DND-41 (cell line): ENCODE data around the gene SUPT3H.

Source experiments
- ATAC-seq: fragments of 200-7000 bp; cut with Tn5 transposase; 3 replicates; pipeline ENCODE4 v1.9.1; 2021; ENCODE audit warnings: low read depth; ENCODE audit not compliant: insufficient read depth
- DNase-seq: peaks from one replicate; pipeline ENCODE4 v3.0.0-alpha.2; 2020
- H2AFZ ChIP-seq: 2 replicates; pipeline ENCODE4 v1.6.0; 2012; ENCODE audit warnings: low read depth, low read length
- H3K27ac ChIP-seq: 2 replicates; pipeline ENCODE4 v1.5.1; 2012; ENCODE audit warnings: low read length, inconsistent platforms
- H3K27me3 ChIP-seq: fragments of 200-600 bp; sonication (generic); 2 replicates; pipeline ENCODE4 v1.6.0; 2012; ENCODE audit warnings: low read length, mild to moderate bottlenecking, inconsistent platforms; ENCODE audit not compliant: insufficient read depth, poor library complexity
- H3K36me3 ChIP-seq: 2 replicates; pipeline ENCODE4 v1.5.1; 2012; ENCODE audit warnings: low read length, inconsistent platforms; ENCODE audit not compliant: insufficient read depth
- H3K4me1 ChIP-seq: 2 replicates; pipeline ENCODE4 v1.5.1; 2012; ENCODE audit warnings: mild to moderate bottlenecking, low read length; ENCODE audit not compliant: insufficient read depth
- H3K4me2 ChIP-seq: 2 replicates; pipeline ENCODE4 v1.6.0; 2012; ENCODE audit warnings: mild to moderate bottlenecking, moderate library complexity, low read length, inconsistent platforms; ENCODE audit not compliant: insufficient read depth
- H3K4me3 ChIP-seq, 2 experiments: fragments of 200-600 bp in 1 of 2; shearing (Covaris generic) in 1 of 2; 2 replicates each; pipeline ENCODE4 v1.5.1; 2012 to 2016; ENCODE audit warnings: inconsistent platforms in 2 of 2, low read length in 2 of 2, mild to moderate bottlenecking in 2 of 2, low read depth in 1 of 2, moderate library complexity in 1 of 2
- H3K79me2 ChIP-seq: 2 replicates; pipeline ENCODE4 v1.6.0; 2012; ENCODE audit warnings: low read length, inconsistent platforms; ENCODE audit not compliant: insufficient read depth
- H3K9ac ChIP-seq: 2 replicates; pipeline ENCODE4 v1.6.0; 2012; ENCODE audit warnings: low read depth, mild to moderate bottlenecking, inconsistent platforms, low read length, moderate library complexity
- H3K9me3 ChIP-seq: 2 replicates; pipeline ENCODE4 v1.5.1; 2012; ENCODE audit warnings: low read length, moderate library complexity, mild to moderate bottlenecking, inconsistent platforms; ENCODE audit not compliant: insufficient read depth, severe bottlenecking
- H4K20me1 ChIP-seq: 2 replicates; pipeline ENCODE4 v1.6.0; 2012; ENCODE audit warnings: low read length; ENCODE audit not compliant: insufficient read depth
- CTCF ChIP-seq: IDR thresholded peaks from 2 replicates; pipeline ENCODE4 v1.5.1; 2012; ENCODE audit warnings: borderline replicate concordance, low read length, moderate library complexity, mild to moderate bottlenecking; ENCODE audit not compliant: poor library complexity, severe bottlenecking; ENCODE audit errors: extremely low read depth
- EZH2 ChIP-seq: IDR thresholded peaks from 3 replicates; pipeline ENCODE4 v1.6.1; 2012; ENCODE audit warnings: borderline replicate concordance, low read depth, mild to moderate bottlenecking, moderate library complexity, low read length, inconsistent platforms; ENCODE audit not compliant: severe bottlenecking

SUPT3H gene

DNA sequence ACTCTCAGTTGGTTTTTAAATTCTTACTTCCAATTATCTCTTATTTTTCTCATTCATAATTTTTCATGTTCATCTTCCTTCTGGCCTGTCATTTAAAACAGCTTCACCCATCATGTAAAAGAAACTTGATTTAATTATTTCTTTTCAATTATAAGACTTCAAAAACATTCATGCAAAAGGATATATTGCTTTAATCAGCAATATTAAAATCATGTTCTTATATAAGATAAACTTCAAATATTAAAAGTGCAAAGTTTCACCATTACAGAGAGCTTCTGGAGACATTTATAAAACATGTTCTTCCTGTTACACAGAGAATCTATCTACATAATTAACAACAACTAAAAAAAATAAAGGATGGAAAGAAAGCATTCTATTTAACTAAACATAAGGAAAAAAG lies 446.3 kb downstream of the SUPT3H start:
- H3K9ac ChIP-seq, result peak overlapping the region; percentile 50
- no peak for TF ChIP-seq CTCF
- TF ChIP-seq EZH2, result no peak
- H2AFZ ChIP-seq, result no peak overlapping the region
- H3K4me1 ChIP-seq, result peaks cover 50% of the 10 kb centered on the region
- peak overlapping the region; percentile 75; the same call in 1 of the 2 replicates for H3K4me2 ChIP-seq
- H3K27me3 ChIP-seq, result no peaks in the 10 kb centered on the region
- no peaks in the 10 kb centered on the region for H3K36me3 ChIP-seq
- H3K27ac ChIP-seq, result peak overlapping the region; percentile 74; the same call in 1 of the 2 replicates
- ATAC-seq (no peak), DNase-seq (no peak)
- no peak overlapping the region; a peak in 1 of 4 replicates for H3K4me3 ChIP-seq
- no peaks in the 10 kb centered on the region for H3K9me3 ChIP-seq
- no peaks in the 10 kb centered on the region for H3K79me2 ChIP-seq
- H4K20me1 ChIP-seq, result no peaks in the 10 kb centered on the region

DNA sequence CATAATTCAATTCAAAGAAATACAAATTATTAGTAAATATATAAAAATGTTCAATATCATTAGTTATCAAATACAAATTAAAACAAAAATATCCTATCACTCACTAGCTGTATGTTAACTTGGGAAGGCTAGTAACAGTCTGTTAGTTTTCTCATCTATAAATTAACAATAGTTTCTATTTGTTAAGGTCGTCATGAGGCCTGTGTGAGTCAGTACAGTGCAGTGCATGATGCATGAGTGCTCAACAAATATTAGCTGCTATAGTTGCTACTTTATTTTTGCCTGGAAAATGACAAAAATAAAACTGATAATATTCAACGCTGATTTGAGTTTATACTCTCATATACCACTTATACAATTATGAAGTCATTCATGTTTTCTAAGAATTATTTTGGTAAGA lies 451.2 kb downstream of the SUPT3H start:
- H3K4me2 ChIP-seq, result no peak overlapping the region
- TF ChIP-seq EZH2, result no peak
- TF ChIP-seq CTCF, result no peak
- H3K27me3 ChIP-seq, result no peaks in the 10 kb centered on the region
- no peaks in the 10 kb centered on the region for H4K20me1 ChIP-seq
- peaks cover 20% of the 10 kb centered on the region for H3K4me1 ChIP-seq
- ATAC-seq, result no peak
- H3K9ac ChIP-seq, result no peak overlapping the region
- no peaks in the 10 kb centered on the region for H3K9me3 ChIP-seq
- H2AFZ ChIP-seq, result no peak overlapping the region
- no peak for DNase-seq
- no peak overlapping the region for H3K27ac ChIP-seq
- no peaks in the 10 kb centered on the region for H3K79me2 ChIP-seq
- H3K36me3 ChIP-seq, result no peaks in the 10 kb centered on the region
- no peak overlapping the region for H3K4me3 ChIP-seq

- H3K36me3 ChIP-seq, result no peaks in the 10 kb centered on the region
- no peak overlapping the region for H3K4me3 ChIP-seq
- H3K79me2 ChIP-seq, result no peaks in the 10 kb centered on the region
- no peak for DNase-seq
- no peak overlapping the region for H3K4me2 ChIP-seq
- no peak overlapping the region for H3K9ac ChIP-seq
- TF ChIP-seq CTCF, result no peak
- TF ChIP-seq EZH2, result no peak
- H3K27me3 ChIP-seq, result no peaks in the 10 kb centered on the region
- no peaks in the 10 kb centered on the region for H4K20me1 ChIP-seq
- H3K27ac ChIP-seq, result no peak overlapping the region
- peak; percentile 14; the same call in 1 of the 3 replicates for ATAC-seq
- H2AFZ ChIP-seq, result no peak overlapping the region
- H3K9me3 ChIP-seq, result no peaks in the 10 kb centered on the region
- peaks cover 8% of the 10 kb centered on the region for H3K4me1 ChIP-seq
Observed at GRCh38 chr6:44925100-44925739, 452.5 kb downstream of the SUPT3H start.
